A673 (cell line): ENCODE results near the gene GRID2.

ENCODE experiments used
- EZH2 ChIP-seq: fragments of 200-600 bp; sonication (generic); IDR thresholded peaks from 2 replicates; pipeline ENCODE4 v1.6.1; 2017; ENCODE audit warnings: borderline replicate concordance, low read depth, mild to moderate bottlenecking, mixed read lengths, antibody characterized with exemption, low read length; ENCODE audit not compliant: poor library complexity, severe bottlenecking
- TF ChIP-seq, protein P1 (sequence below): fragments of 300-800, 200-600 bp; sonication (generic); conservative IDR thresholded peaks from 2 replicates; pipeline ENCODE4 v1.5.1; 2017; ENCODE audit warnings: low read depth, mild to moderate bottlenecking, antibody characterized with exemption, low read length, moderate library complexity, mixed read lengths

GRCh38 chr4:93751411-93751810 is 1447.6 kb downstream of the GRID2 start:
- TF ChIP-seq, protein P1, sequence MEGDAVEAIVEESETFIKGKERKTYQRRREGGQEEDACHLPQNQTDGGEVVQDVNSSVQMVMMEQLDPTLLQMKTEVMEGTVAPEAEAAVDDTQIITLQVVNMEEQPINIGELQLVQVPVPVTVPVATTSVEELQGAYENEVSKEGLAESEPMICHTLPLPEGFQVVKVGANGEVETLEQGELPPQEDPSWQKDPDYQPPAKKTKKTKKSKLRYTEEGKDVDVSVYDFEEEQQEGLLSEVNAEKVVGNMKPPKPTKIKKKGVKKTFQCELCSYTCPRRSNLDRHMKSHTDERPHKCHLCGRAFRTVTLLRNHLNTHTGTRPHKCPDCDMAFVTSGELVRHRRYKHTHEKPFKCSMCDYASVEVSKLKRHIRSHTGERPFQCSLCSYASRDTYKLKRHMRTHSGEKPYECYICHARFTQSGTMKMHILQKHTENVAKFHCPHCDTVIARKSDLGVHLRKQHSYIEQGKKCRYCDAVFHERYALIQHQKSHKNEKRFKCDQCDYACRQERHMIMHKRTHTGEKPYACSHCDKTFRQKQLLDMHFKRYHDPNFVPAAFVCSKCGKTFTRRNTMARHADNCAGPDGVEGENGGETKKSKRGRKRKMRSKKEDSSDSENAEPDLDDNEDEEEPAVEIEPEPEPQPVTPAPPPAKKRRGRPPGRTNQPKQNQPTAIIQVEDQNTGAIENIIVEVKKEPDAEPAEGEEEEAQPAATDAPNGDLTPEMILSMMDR = no peak
- no peak for TF ChIP-seq EZH2
